ENCODE results near the gene PHF2.

Gene PHF2

GRCh38 chr9:93552923-93553322 lies 23.5 kb upstream of the PHF2 start:
- Histone ChIP-seq H3K4me3 (ENCODE audit: low read depth, low read length) (no peak overlapping the region), H3K36me3 (peaks cover 76% of the 10 kb centered on the region), H3K9me3 (no peaks in the 10 kb centered on the region), H3K4me1 (no peaks in the 10 kb centered on the region; the same call in 1 of the 2 replicates), H3K27me3 (no peaks in the 10 kb centered on the region)
- TF ChIP-seq CTCF (IDR thresholded peaks at IDR 0.05; ENCODE audit: low read depth, low read length) = no peak
- no peak for DNase-seq

DNA sequence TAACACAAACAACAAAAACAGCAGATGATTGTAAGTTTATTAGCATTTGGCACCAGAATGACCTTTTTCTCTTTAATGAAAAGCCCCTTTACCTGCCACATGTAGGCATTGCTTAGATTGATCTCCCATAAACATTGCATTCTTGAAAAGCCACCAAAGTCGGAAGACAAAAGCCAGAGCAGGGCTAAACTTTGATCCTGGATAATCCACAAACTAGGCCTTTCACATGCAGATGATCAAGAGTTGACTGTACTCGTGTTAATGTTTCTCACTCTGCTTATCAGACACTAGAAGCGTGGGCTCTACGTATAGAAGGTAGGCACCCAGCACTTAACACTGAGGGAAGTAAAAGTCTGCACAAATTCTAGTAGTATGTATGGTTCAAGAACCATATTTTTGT lies 21.0 kb upstream of the PHF2 start:
- Histone ChIP-seq H3K4me3 (ENCODE audit: low read depth, low read length) (no peak overlapping the region), H3K36me3 (peaks cover 84% of the 10 kb centered on the region), H3K4me1 (no peaks in the 10 kb centered on the region), H3K9me3 (no peaks in the 10 kb centered on the region), H3K27me3 (no peaks in the 10 kb centered on the region)
- no peak for DNase-seq
- TF ChIP-seq CTCF (IDR thresholded peaks at IDR 0.05; ENCODE audit: low read depth, low read length) = no peak

GRCh38 chr9:93557366-93558137 lies 18.8 kb upstream of the PHF2 start:
- Histone ChIP-seq H3K4me1 (no peaks in the 10 kb centered on the region), H3K4me3 (ENCODE audit: low read depth, low read length) (no peak overlapping the region), H3K9me3 (no peaks in the 10 kb centered on the region), H3K36me3 (peaks cover 81% of the 10 kb centered on the region), H3K27me3 (no peaks in the 10 kb centered on the region)
- no peak for DNase-seq
- TF ChIP-seq CTCF (IDR thresholded peaks at IDR 0.05; ENCODE audit: low read depth, low read length) = no peak

- TF ChIP-seq CTCF (IDR thresholded peaks at IDR 0.05; ENCODE audit: low read depth, low read length) = no peak
- Histone ChIP-seq H3K4me3 (ENCODE audit: low read depth, low read length) (no peak overlapping the region), H3K27me3 (no peaks in the 10 kb centered on the region), H3K4me1 (no peaks in the 10 kb centered on the region), H3K9me3 (no peaks in the 10 kb centered on the region), H3K36me3 (peaks cover 80% of the 10 kb centered on the region)
- no peak for DNase-seq
Measured at GRCh38 chr9:93558503-93558902, 17.9 kb upstream of the PHF2 start.

DNA sequence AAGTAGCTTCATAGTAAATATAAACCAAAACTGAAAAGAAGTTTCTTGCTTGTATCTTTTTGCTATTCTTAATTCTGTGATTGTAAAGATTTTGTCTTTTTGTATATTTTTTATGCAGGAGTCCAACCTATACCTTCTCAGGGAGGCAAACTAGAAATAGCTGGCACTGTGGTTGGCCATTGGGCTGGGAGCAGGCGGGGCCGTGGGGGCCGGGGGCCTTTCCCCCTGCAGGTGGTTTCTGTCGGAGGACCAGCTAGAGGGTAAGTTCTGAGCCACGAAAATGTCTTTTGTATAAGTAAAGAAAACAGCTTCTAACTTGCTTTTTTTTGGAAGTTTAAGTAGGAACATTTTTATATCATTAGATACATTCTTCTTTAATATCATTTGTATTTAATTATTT lies 15.4 kb upstream of the PHF2 start:
- Histone ChIP-seq H3K27me3 (no peaks in the 10 kb centered on the region), H3K9me3 (no peaks in the 10 kb centered on the region), H3K4me1 (no peaks in the 10 kb centered on the region; the same call in 1 of the 2 replicates), H3K4me3 (ENCODE audit: low read depth, low read length) (no peak overlapping the region), H3K36me3 (peaks cover 73% of the 10 kb centered on the region)
- no peak for DNase-seq
- no peak for TF ChIP-seq CTCF (IDR thresholded peaks at IDR 0.05; ENCODE audit: low read depth, low read length)

DNA sequence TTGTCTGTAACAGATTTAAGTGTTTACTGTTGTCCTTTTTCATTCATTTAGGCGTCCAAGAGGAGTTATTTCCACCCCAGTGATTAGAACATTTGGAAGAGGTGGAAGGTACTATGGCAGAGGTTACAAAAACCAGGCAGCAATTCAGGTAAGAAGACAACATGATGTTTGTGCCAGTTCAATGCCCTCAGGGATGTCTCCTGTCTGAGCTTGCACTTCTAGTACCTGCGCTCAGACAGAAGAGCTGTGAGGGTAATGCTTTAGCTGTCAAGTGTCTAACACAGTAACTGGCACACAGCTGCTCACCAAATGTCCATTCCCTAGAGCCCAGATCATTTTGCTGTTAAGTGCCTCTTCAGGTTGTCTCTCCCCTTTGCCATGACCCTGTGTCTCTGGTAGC lies 14.2 kb upstream of the PHF2 start:
- no peak overlapping the region for H3K4me3 ChIP-seq (ENCODE audit: low read depth, low read length)
- peaks cover 64% of the 10 kb centered on the region for H3K36me3 ChIP-seq
- H3K27me3 ChIP-seq = no peaks in the 10 kb centered on the region
- no peak for DNase-seq
- no peaks in the 10 kb centered on the region for H3K9me3 ChIP-seq
- H3K4me1 ChIP-seq = no peaks in the 10 kb centered on the region; the same call in 1 of the 2 replicates
- no peak for TF ChIP-seq CTCF (IDR thresholded peaks at IDR 0.05; ENCODE audit: low read depth, low read length)
